ENCODE results near the gene CCDC9B. TPM values are rescaled to one million over a fixed set of nuclear protein-coding genes. Genes with fewer than 3 reads are reported as not detected.

CCDC9B gene
- total and polyA plus RNA-seq, 2 donors (not counting 1 experiment from before 2014, with no cell fraction given) = 2.0 to 38.0 TPM

DNA sequence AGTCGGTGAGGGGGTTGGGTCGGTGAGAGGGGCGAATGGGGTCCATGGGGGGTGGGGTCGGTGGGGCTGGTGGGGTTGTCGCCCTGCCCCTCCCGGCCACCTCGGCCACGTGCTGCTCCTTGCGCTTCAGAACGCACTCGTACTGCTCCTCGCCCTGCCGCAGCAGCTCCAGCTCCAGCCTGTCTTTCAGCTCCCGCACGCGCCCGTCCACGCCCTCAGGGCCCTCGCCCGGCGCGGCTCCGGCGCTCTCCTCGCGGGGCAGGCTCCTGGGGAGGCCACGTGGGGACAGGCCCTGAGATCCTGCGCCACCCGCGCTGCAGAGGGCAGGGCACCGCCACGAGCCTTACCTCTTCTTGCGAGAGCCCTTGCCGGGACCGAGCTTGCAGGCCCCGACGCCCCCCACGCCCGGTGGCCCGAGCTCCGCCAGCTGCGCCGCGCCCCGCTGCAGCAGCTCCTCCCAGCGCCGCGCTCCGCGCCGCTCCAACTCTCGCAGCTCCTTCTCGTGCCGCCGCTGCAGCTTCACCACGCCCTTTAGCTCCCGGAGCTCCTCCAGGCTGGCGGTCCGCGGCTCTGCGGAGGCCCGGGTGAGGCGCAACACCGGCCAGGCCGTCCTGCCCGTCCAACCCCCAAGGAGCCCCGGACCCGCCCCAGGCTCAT is 49.7 kb downstream of the CCDC9B start:
- peak overlapping the region; percentile 69 for H3K4me2 ChIP-seq (ENCODE audit: extremely low read depth, insufficient read depth, low read length)
- H3K27ac ChIP-seq (ENCODE audit: insufficient read depth, low read length) = no peak overlapping the region
- peak; percentile 53 to 61 for DNase-seq (ENCODE audit: low read depth in 2 of 2)
- H3K9ac ChIP-seq (ENCODE audit: insufficient read depth, low read length) = peak overlapping the region; percentile 4
- no peaks in the 10 kb centered on the region for H3K36me3 ChIP-seq (ENCODE audit: control insufficient read depth, insufficient read depth, low read length)
- peak overlapping the region in 3 of 4 experiments; percentile 16 to 44 (median 21) for H3K4me3 ChIP-seq (replicated peaks in 1 of 4; ENCODE audit: control extremely low read depth in 1 of 4, insufficient read depth in 1 of 4, low read depth in 3 of 4, low read length in 4 of 4)
- H2AFZ ChIP-seq (ENCODE audit: low read length) = peak overlapping the region; percentile 38
- H4K20me1 ChIP-seq (ENCODE audit: control insufficient read depth, extremely low read depth, insufficient read depth, low read length) = no peaks in the 10 kb centered on the region
- no peaks in the 10 kb centered on the region for H3K9me3 ChIP-seq (ENCODE audit: control insufficient read depth, insufficient read depth, low read depth, low read length)
- no peak for TF ChIP-seq EZH2 (IDR thresholded peaks at IDR 0.05; ENCODE audit: low read length, missing control alignments)
- TF ChIP-seq, protein P1, sequence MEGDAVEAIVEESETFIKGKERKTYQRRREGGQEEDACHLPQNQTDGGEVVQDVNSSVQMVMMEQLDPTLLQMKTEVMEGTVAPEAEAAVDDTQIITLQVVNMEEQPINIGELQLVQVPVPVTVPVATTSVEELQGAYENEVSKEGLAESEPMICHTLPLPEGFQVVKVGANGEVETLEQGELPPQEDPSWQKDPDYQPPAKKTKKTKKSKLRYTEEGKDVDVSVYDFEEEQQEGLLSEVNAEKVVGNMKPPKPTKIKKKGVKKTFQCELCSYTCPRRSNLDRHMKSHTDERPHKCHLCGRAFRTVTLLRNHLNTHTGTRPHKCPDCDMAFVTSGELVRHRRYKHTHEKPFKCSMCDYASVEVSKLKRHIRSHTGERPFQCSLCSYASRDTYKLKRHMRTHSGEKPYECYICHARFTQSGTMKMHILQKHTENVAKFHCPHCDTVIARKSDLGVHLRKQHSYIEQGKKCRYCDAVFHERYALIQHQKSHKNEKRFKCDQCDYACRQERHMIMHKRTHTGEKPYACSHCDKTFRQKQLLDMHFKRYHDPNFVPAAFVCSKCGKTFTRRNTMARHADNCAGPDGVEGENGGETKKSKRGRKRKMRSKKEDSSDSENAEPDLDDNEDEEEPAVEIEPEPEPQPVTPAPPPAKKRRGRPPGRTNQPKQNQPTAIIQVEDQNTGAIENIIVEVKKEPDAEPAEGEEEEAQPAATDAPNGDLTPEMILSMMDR (conservative IDR thresholded peaks at IDR 0.05 in 1 of 2, IDR thresholded peaks at IDR 0.05 in 1 of 2; ENCODE audit: low read depth in 1 of 2, low read length in 2 of 2) = no peak
- peaks cover 22% of the 10 kb centered on the region for H3K27me3 ChIP-seq (ENCODE audit: control insufficient read depth, insufficient read depth, low read length)
- no peaks in the 10 kb centered on the region for H3K4me1 ChIP-seq (ENCODE audit: control insufficient read depth, extremely low read depth, insufficient read depth, low read length)
- H3K79me2 ChIP-seq (ENCODE audit: control insufficient read depth, insufficient read depth, low read length) = no peaks in the 10 kb centered on the region

DNA sequence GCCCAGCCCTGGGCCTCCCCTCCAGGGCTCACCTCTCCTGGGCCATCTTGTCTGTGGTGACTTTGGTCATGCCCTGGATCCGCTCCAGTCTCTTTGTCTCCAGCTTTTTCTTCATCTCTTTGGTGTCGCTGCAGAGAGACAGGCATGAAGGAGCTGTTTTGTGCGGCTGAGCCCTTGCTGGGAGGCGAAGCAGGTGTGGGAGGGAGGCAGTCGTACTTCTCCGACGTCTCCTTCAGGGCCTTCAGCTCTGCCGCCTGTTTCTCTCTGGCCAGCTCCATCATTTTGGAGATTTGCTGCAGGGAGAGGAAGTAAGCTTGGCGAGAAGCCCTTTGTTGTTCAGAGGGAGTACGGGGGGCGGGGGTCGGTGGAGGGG is 50.2 kb downstream of the CCDC9B start:
- no peak overlapping the region for H3K4me2 ChIP-seq (ENCODE audit: extremely low read depth, insufficient read depth, low read length)
- no peak overlapping the region for H3K27ac ChIP-seq (ENCODE audit: insufficient read depth, low read length)
- H3K4me1 ChIP-seq (ENCODE audit: control insufficient read depth, extremely low read depth, insufficient read depth, low read length) = no peaks in the 10 kb centered on the region
- no peak overlapping the region for H3K9ac ChIP-seq (ENCODE audit: insufficient read depth, low read length)
- peaks cover 22% of the 10 kb centered on the region for H3K27me3 ChIP-seq (ENCODE audit: control insufficient read depth, insufficient read depth, low read length)
- no peaks in the 10 kb centered on the region for H4K20me1 ChIP-seq (ENCODE audit: control insufficient read depth, extremely low read depth, insufficient read depth, low read length)
- no peak overlapping the region for H3K4me3 ChIP-seq (replicated peaks in 1 of 4; ENCODE audit: control extremely low read depth in 1 of 4, insufficient read depth in 1 of 4, low read depth in 3 of 4, low read length in 4 of 4)
- no peak for DNase-seq (ENCODE audit: low read depth in 2 of 2)
- TF ChIP-seq EZH2 (IDR thresholded peaks at IDR 0.05; ENCODE audit: low read length, missing control alignments) = no peak
- TF ChIP-seq, protein P1 (conservative IDR thresholded peaks at IDR 0.05 in 1 of 2, IDR thresholded peaks at IDR 0.05 in 1 of 2; ENCODE audit: low read depth in 1 of 2, low read length in 2 of 2) = no peak
- H3K9me3 ChIP-seq (ENCODE audit: control insufficient read depth, insufficient read depth, low read depth, low read length) = no peaks in the 10 kb centered on the region
- H3K79me2 ChIP-seq (ENCODE audit: control insufficient read depth, insufficient read depth, low read length) = no peaks in the 10 kb centered on the region
- no peak overlapping the region for H2AFZ ChIP-seq (ENCODE audit: low read length)
- H3K36me3 ChIP-seq (ENCODE audit: control insufficient read depth, insufficient read depth, low read length) = no peaks in the 10 kb centered on the region

DNA sequence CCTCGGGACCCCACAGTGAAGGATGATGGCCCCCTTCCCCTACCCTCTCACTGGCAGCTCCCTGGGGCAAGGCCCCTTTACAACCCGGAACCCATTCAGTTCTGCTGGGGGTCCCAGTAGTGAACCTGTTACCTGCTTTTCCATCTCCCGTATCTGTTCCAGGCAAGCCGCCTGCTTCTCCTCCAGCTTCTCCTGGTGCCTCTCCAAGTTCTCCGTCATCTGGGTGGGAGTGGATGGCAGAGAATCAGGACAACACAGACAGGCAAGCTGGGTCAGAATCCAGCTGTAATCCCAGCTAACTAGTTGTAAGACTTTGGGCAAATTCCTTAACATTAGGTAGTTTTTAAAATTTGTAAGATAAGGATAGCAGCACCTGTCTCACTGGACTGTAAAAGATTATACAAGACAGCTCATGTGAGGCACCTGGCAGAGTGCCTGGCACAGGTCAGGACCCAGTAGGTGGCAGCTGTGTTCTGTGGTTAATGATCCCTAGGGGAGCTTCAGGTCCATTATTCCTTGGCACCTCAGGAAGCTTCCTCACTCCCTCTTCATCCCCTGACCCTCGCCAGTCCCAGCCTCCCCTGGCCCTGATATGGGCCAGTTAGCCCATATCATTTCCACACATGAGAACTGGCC is 51.5 kb downstream of the CCDC9B start:
- Histone ChIP-seq H3K4me1 (ENCODE audit: control insufficient read depth, extremely low read depth, insufficient read depth, low read length) (no peaks in the 10 kb centered on the region), H3K79me2 (ENCODE audit: control insufficient read depth, insufficient read depth, low read length) (no peaks in the 10 kb centered on the region), H3K4me3 (replicated peaks in 1 of 4; ENCODE audit: control extremely low read depth in 1 of 4, insufficient read depth in 1 of 4, low read depth in 3 of 4, low read length in 4 of 4) (no peak overlapping the region), H3K36me3 (ENCODE audit: control insufficient read depth, insufficient read depth, low read length) (no peaks in the 10 kb centered on the region), H3K9me3 (ENCODE audit: control insufficient read depth, insufficient read depth, low read depth, low read length) (no peaks in the 10 kb centered on the region), H4K20me1 (ENCODE audit: control insufficient read depth, extremely low read depth, insufficient read depth, low read length) (no peaks in the 10 kb centered on the region), H3K4me2 (ENCODE audit: extremely low read depth, insufficient read depth, low read length) (no peak overlapping the region), H3K27ac (ENCODE audit: insufficient read depth, low read length) (no peak overlapping the region), H3K9ac (ENCODE audit: insufficient read depth, low read length) (no peak overlapping the region), H2AFZ (ENCODE audit: low read length) (no peak overlapping the region), H3K27me3 (ENCODE audit: control insufficient read depth, insufficient read depth, low read length) (peaks cover 23% of the 10 kb centered on the region)
- no peak for TF ChIP-seq EZH2 (IDR thresholded peaks at IDR 0.05; ENCODE audit: low read length, missing control alignments)
- TF ChIP-seq, protein P1 (conservative IDR thresholded peaks at IDR 0.05 in 1 of 2, IDR thresholded peaks at IDR 0.05 in 1 of 2; ENCODE audit: low read depth in 1 of 2, low read length in 2 of 2) = no peak
- no peak for DNase-seq (ENCODE audit: low read depth in 2 of 2)
